ENCODE results near the gene SPP1. TPM values are rescaled to one million over a fixed set of nuclear protein-coding genes. Genes with fewer than 3 reads are reported as not detected.
"Not testable (repeated sequence)": the region's sequence is repeated elsewhere in the genome, so short reads cannot be mapped to it uniquely, and the experiment has no call there.

Gene SPP1
- total RNA-seq, 1 donor from 2014 or later, result 4.7 TPM

DNA sequence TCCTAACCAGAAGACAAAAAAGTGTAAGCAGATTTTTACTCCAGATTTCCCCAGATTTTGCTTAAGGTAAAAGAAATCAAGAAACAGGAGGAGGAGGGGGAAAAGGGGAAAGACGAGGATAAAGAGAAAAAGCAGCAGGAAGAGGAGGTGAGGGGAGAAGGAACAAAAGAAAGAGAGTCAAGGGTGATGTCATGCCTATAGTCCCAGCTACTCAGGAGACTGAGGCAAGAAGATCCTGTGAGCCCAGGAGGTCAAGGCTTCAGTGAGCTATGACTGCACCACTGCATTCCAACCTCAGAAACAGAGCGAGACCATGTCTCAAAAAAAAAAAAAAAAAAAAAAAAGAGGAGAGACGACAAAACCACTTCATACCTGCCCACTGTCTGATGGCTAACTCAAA lies 19.9 kb downstream of the SPP1 start:
- Mint-ChIP-seq H3K4me3 (ENCODE audit: unreplicated experiment) (no peak overlapping the region), H3K4me1 (ENCODE audit: unreplicated experiment) (peaks cover 4% of the 10 kb centered on the region), H3K9me3 (ENCODE audit: unreplicated experiment) (no peaks in the 10 kb centered on the region), H3K36me3 (ENCODE audit: low read depth, unreplicated experiment) (no peaks in the 10 kb centered on the region), H3K27me3 (ENCODE audit: unreplicated experiment) (peaks cover 1% of the 10 kb centered on the region), H3K27ac (ENCODE audit: unreplicated experiment) (no peak overlapping the region)
- DNase-seq (ENCODE audit: low spot score), result no peak
- TF ChIP-seq, protein P1, sequence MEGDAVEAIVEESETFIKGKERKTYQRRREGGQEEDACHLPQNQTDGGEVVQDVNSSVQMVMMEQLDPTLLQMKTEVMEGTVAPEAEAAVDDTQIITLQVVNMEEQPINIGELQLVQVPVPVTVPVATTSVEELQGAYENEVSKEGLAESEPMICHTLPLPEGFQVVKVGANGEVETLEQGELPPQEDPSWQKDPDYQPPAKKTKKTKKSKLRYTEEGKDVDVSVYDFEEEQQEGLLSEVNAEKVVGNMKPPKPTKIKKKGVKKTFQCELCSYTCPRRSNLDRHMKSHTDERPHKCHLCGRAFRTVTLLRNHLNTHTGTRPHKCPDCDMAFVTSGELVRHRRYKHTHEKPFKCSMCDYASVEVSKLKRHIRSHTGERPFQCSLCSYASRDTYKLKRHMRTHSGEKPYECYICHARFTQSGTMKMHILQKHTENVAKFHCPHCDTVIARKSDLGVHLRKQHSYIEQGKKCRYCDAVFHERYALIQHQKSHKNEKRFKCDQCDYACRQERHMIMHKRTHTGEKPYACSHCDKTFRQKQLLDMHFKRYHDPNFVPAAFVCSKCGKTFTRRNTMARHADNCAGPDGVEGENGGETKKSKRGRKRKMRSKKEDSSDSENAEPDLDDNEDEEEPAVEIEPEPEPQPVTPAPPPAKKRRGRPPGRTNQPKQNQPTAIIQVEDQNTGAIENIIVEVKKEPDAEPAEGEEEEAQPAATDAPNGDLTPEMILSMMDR (IDR thresholded peaks at IDR 0.05; ENCODE audit: unreplicated experiment), result no peak

DNA sequence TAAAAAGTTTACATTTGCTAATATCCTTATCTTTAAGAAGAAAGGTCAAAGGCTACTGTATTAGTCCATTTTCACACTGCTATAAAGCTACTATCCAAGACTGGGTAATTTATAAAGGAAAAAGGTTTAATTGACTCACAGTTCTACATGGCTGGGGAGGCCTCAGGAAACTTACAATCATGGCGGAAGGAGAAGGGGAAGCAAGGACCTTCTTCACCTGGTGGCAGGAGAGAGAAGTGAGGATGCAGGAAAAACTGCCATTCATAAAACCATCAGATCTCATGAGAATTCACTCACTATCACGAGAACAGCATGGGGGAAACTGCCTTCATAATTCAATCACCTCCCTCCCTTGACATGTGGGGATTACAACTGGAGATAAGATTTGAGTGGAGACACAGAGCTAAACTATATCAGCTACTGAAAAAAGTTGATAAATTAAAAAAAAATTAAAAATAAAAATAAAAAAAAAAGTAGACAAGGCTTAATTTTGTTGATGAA lies 23.7 kb downstream of the SPP1 start:
- H3K27ac Mint-ChIP-seq (ENCODE audit: unreplicated experiment); H3K4me3 Mint-ChIP-seq (ENCODE audit: unreplicated experiment); H3K27me3 Mint-ChIP-seq (ENCODE audit: unreplicated experiment): not testable (repeated sequence)

DNA sequence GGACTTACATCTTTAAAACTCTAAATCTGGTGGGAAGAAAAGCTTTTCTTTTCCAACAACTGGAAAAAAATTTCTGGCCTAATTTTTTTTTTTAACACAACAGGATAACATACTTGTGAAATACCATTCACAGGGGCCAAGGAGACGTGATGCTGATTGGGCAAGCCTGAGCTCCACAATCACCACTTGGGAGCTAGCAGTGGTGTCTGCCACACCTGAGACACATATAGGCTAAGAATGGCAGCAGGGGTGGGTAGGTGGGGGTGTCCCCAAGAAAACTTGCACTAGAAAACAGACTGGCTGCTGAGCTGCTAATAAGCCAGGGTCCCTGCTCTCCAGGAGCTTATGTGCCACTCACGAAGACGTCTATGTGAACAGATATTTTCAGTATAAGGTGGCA lies 26.4 kb downstream of the SPP1 start:
- peaks cover 5% of the 10 kb centered on the region for H3K27me3 Mint-ChIP-seq (ENCODE audit: unreplicated experiment)
- H3K4me3 Mint-ChIP-seq (ENCODE audit: unreplicated experiment), result no peak overlapping the region
- H3K9me3 Mint-ChIP-seq (ENCODE audit: unreplicated experiment), result no peaks in the 10 kb centered on the region
- TF ChIP-seq, protein P1 (IDR thresholded peaks at IDR 0.05; ENCODE audit: unreplicated experiment), result no peak
- H3K27ac Mint-ChIP-seq (ENCODE audit: unreplicated experiment), result no peak overlapping the region
- H3K36me3 Mint-ChIP-seq (ENCODE audit: low read depth, unreplicated experiment), result peaks cover 6% of the 10 kb centered on the region
- no peak for DNase-seq (ENCODE audit: low spot score)
- H3K4me1 Mint-ChIP-seq (ENCODE audit: unreplicated experiment), result peaks cover 5% of the 10 kb centered on the region

More for the DNA sequence above, 23.7 kb downstream of the SPP1 start:
- H3K36me3 Mint-ChIP-seq (ENCODE audit: low read depth, unreplicated experiment); H3K9me3 Mint-ChIP-seq (ENCODE audit: unreplicated experiment); DNase-seq (ENCODE audit: low spot score); H3K4me1 Mint-ChIP-seq (ENCODE audit: unreplicated experiment): not testable (repeated sequence)

DNA sequence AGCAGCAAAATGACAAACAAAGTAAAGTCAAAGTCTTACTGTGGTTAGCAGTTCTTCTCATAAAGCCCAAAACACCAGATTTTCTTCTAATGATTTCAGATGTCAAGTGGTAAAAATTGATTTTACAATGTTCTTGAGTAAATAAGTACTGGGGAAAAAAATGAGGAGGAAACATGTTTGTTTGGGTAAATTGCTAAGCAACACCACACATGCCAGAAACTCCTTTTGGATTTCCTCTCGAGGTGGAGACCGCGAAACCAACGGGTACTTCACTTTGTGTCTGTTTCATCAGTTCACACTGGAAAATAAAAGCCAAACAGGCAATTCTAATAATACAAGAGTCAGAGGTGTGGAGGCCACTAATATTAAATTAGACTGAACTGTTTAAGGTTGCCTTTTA lies 27.3 kb downstream of the SPP1 start:
- peaks cover 8% of the 10 kb centered on the region for H3K4me1 Mint-ChIP-seq (ENCODE audit: unreplicated experiment)
- H3K4me3 Mint-ChIP-seq (ENCODE audit: unreplicated experiment), result no peak overlapping the region
- H3K27me3 Mint-ChIP-seq (ENCODE audit: unreplicated experiment), result peaks cover 7% of the 10 kb centered on the region
- no peaks in the 10 kb centered on the region for H3K9me3 Mint-ChIP-seq (ENCODE audit: unreplicated experiment)
- peaks cover 8% of the 10 kb centered on the region for H3K36me3 Mint-ChIP-seq (ENCODE audit: low read depth, unreplicated experiment)
- TF ChIP-seq, protein P1 (IDR thresholded peaks at IDR 0.05; ENCODE audit: unreplicated experiment), result no peak
- DNase-seq (ENCODE audit: low spot score), result no peak
- H3K27ac Mint-ChIP-seq (ENCODE audit: unreplicated experiment), result no peak overlapping the region

DNA sequence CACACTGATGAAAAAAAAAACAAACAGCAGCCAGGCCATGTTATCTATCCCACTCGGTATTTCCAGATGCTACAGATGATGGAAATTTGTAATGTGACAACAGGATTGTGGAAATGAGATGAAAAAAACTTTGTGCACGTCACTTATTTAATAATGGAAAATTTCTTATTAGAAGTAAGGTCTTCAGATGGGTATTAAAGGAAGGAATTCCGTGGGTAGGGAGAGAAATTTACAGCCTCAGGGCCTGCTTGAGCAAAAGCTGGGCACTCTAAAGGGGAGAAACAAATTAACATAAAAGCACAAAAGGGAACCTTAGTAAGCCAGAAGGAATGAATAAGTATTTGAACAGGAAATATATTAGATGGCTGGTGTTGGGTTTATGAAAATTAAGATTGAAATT lies 27.7 kb downstream of the SPP1 start:
- H3K9me3 Mint-ChIP-seq (ENCODE audit: unreplicated experiment), result no peaks in the 10 kb centered on the region
- no peak for DNase-seq (ENCODE audit: low spot score)
- no peak overlapping the region for H3K4me3 Mint-ChIP-seq (ENCODE audit: unreplicated experiment)
- TF ChIP-seq, protein P1 (IDR thresholded peaks at IDR 0.05; ENCODE audit: unreplicated experiment), result no peak
- H3K27me3 Mint-ChIP-seq (ENCODE audit: unreplicated experiment), result peaks cover 7% of the 10 kb centered on the region
- peaks cover 9% of the 10 kb centered on the region for H3K4me1 Mint-ChIP-seq (ENCODE audit: unreplicated experiment)
- H3K27ac Mint-ChIP-seq (ENCODE audit: unreplicated experiment), result no peak overlapping the region
- H3K36me3 Mint-ChIP-seq (ENCODE audit: low read depth, unreplicated experiment), result peaks cover 8% of the 10 kb centered on the region

Measured in endothelial cell (in vitro differentiated cells).